ENCODE measurements around the gene KIAA0825.
"Not testable (repeated sequence)": the region's sequence is repeated elsewhere in the genome, so short reads cannot be mapped to it uniquely, and the experiment has no call there.

The KIAA0825 gene

DNA sequence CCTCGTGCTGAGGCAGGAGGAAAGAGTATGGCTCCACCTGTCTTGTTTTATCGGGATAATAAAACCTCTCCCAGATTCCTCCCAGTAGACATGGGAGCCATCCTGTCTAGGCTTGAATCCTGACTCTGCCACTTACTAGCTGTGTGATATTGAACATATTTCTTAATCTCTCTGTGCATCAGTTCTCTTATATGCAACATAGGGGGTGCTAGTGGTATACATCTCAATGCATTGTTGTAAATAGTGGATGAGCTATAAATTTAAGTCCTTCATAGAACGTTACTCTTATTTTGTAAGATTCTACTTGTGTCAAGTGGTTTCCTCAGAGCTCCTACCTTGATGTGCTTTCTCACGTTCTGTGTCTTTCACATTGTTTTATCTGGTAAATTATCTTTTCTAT lies 459.3 kb downstream of the KIAA0825 start:
- DNase-seq: no peak

DNA sequence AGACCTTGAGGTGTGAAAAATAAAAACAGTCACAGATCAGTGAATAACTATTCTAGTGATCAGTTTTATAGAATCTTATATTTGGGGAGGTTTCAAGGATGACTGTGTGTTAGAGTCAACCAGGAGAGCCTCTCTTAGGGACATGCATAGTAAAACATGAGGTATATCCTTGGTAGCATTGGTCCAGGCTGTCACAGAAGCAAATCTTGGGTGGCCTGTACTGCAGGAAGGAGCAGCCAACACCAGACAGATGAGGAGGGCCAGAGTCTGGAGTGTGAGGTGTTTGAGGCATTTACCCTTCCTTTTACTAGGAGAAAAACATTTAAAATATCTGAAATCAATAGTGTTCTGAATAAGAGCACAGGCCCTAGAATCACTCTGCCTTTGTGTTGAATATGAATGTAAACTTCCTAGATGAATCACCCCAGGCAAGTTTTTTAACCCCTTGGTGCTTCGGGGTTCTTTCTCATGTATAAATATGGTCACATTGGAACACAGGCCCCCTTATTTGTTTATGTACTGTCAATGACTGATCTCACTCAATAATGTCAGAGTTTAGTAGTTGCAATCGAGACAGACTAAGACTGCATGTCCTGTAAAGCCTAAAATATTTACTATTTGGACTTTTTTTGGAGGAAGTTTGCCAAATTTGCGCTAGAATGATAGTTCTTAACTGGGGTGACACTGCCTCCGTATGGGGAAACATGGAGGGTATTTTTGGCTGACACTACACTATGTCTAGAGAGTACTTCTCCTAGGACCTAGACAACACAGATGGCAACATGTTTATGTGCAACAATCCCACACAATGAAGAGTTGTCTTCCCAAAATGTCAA lies 460.5 kb downstream of the KIAA0825 start:
- DNase-seq: no peak

DNA sequence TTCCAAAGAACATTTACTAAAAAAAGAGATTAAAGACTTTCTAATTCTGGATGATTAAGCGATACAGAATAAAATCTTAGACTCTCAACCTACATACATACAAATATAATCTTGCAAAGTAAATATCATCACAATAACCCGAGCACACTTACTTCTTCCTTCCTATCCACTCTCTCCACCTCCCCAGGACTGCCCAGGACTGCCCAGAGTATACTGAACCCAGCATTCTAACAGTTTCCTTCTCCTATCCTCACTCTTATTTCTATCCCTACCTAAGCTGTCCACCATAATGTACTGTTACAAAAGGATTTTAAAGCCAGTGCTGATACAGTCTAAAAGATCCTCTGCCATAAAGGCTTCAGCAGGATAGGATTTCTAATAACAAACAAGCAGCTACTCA lies 463.7 kb downstream of the KIAA0825 start:
- no peak for DNase-seq

DNA sequence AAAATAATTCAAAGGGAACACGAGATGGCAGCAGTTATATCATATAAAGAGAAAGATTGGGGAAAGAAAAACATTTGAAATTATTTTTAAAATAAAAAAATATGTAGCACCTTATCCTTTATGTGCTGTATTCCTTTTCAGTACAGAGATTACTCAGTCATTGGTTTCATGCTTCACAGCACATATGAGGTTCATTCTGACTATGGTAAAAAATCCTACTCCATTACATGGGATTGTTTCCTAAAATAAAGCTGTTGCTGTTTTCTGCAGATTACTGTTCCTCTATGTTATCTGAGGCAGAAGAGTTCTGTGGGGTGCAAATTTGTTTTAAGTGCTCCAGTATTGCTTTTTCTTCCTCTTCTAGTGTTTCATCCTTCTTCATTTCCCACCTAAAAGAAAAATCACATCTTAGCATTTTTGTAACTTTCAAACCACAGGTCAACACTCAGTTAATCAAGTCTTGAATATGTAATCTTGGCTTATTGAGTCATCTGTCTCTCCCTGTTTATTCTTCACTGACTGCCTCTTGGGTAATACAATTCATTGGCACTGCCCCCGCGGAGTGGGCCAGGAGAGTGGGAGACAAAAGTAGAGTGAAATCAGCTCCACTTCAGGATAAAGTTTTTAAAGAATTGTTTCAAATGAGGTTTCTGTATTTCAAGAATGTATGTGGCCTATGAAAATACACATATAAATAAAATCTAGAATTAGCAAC lies 464.5 kb downstream of the KIAA0825 start:
- DNase-seq: no peak

DNA sequence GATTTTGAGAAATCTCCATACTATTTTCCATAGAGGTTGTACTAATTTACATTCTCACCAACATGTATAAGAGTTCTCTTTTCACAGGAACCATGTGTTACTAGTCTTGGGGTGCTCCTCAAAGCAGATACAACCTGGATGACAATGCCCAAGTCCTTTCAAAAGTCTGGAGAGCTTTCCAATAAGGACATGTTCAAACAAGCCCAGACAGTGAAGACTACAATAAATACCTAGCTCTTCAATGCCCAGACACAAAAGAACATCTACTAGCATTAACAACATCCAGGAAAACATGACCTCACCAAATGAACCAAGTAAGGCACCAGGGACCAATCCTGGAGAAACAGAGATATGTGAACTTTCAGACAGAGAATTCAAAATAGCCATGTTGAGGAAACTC lies 474.8 kb downstream of the KIAA0825 start:
- DNase-seq: not testable (repeated sequence)

DNA sequence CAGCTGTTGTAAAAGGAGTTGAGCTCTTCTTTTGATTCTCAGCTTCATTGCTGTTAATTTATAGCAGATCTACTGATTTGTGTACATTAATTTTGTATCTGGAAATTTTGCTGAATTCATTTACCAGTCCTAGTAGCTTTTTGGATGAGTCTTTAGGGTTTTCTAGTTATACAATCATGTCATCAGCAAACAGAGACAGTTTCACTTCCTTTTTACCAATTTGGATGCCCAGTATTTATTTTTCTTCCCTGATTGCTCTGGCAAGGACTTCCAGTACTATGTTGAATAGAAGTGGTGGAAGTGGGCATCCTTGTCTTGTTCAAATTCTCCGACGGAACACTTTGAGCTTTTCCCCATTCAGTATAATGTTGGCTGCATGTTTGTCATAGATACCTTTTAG lies 478.1 kb downstream of the KIAA0825 start:
- no peak for DNase-seq

DNA sequence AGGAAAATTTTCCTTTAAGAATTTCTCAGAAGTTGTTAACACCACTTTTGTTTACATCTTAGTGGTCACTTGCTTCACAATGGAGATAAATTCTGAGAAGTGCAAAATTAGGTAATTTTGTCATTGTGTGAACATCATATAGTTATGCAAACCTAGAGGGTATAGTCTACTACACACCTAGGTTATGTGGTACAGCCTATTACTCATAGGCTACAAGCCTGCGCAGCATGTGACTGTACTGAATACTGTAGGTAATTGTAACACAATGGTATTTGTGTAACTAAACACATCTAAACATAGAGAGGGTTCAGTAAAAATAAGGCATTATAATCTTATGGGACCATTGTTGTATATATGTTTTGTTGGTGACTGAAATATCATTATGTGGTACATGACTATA lies 488.3 kb downstream of the KIAA0825 start:
- DNase-seq: no peak

DNA sequence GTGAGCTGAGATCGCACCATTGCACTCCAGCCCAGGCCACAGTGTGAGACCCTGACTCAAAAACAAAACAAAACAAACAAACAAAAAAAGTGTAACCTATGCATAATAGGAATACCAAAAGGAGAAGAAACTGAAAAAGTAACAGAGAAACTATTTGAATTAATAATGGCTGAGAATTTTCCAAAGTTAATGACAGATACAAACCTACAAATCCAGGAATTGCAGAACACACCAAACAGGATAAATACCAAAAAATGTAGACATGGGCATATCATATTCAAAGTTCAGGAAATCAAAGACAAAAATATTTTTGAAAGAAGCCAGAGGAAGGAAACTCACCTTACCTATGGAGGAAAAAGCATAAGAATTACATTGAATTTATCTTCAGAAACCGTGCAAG lies 493.3 kb downstream of the KIAA0825 start:
- no peak for DNase-seq

DNA sequence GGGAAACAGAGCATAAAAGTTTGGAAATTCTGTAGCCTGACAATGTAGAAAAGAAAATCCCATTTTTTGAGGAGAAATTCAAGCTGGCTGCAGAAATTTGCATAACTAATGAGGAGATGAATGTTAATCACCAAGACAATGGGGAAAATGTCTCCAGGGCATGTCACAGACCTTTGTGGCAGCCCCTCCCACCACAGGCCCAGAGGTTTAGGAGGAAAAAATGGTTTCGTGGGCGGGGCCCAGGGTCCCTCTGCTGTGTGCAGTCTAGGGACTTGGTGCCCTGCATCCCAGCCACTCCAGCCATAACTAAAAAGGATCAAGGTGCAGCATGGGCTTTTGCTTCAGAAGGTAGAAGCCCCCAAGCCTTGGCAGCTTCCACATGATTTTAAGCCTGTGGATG lies 502.1 kb downstream of the KIAA0825 start:
- not testable (repeated sequence) for DNase-seq

DNA sequence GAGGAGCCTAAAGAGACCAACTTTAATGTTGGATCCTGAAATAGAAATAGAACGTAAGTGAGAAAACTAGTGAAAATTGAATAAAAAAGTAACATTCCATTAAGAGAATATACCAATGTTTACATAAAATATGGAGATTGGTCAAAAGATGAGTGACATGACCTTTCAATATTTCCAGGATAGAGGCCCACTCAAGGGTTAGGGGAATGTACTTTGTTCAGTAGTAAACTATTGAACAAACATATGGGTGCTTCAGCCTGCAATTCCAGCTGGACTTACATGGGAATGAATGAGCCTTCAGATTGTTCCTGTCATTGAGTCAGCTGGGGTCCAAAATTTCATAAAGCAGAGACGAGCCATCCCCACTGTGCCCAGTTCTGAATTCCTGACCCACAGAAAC lies 505.3 kb downstream of the KIAA0825 start:
- no peak for DNase-seq

DNA sequence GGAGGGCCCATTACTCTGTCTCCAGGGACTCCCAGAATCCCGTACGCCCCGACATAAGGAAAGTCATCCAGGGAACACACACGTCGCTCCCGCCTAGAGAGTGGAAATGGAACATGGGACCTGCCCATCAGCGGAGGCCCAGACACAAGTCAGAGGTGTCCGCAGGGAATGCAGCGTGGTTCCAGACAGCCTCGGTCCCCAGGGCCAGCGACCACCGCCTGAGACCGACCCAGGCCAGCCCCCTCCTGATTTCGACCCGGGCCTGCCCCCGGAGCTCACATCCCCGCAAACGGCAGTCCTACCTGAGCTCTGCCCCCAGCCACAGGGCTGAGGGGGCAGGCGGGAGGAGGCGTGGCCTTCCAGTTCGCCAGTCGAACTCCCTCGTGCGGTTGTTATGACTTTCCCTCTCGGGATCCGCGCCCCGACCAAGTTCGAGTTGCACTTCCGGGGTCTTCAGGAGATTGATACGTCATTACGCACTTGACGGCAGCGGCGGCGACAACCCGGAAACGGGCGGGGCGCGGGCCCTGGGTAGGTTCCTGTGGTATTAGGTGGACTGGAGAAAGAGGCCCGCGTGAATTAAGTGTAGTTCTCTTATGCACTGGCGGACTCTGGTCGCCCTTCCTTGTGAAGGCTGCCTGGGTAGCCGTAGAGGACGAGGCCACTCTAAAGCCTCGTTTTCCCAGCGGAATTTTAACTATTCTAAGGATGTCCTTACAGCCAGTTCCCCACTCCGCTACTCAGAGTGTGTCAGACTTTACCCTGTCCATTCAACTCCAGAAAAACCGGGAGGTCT lies 507.0 kb downstream of the KIAA0825 start:
- DNase-seq: peak; percentile 89

DNA sequence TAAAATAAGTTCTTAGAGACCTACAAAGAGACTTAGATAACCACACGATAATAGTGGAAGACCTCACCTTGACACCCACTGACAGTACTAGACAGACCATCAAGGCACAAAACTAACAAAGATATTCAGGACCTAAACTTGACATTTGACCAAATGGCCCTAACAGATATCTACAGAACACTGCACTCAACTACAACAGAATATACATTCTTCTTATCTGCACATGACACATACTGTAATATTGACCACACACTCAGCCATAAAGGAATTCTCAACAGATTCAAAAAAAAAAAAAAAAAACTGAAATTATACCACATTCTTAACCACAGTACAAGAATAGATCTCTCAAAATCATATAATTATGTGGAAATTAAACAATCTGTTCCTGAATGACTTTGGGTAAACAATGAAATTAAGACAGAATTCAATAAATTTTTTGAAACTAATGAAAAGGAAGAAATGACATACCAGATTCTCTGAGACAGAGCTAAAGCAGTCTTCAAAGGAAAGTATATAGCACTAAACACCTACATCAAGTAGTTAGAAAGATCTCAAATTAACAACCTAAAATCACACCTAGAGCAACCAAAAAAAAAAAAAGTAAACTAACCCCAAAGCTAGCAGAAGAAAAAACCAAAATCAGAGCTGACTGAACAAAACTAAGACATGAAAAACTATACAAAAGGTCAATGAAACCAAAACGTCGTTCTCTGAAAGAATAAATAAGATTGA lies 514.7 kb downstream of the KIAA0825 start:
- no peak for DNase-seq
